Pancreas (tissue), 10 donors: ENCODE measurements around the gene METTL16. TPM values are rescaled to one million over a fixed set of nuclear protein-coding genes. Genes with fewer than 3 reads are reported as not detected.

Experiments used
- ATAC-seq, 4 donors: fragments of 200-7000 bp; cut with Tn5 transposase; one replicate each; pipeline versions ENCODE4 v1.8.0 to v1.9.1; 2020; ENCODE audit warnings: mild to moderate bottlenecking in 4 of 4, moderate library complexity in 4 of 4
- DNase-seq, 6 donors: peaks; one replicate each; pipeline ENCODE4 v3.0.0-alpha.2; 2020
- FAIRE-seq: peaks from 2 replicates; lab custom pipeline; 2012; peaks lifted over from hg19 to GRCh38; lab: Jason Lieb, UNC
- H3K27ac ChIP-seq, 4 donors: fragments of 200-600 bp; sonication (generic); 1 replicate in 3 of 4; 2 replicates in 1 of 4; pipeline versions ENCODE4 v1.5.0 to v1.8.0; 2020
- H3K27me3 ChIP-seq, 4 donors: fragments of 200-600 bp; one replicate each; pipeline ENCODE4 v1.8.0; 2021
- H3K36me3 ChIP-seq, 3 donors: fragments of 200-600 bp; sonication (generic) in 1 of 3; one replicate each; pipeline versions ENCODE4 v1.5.0 to v1.8.0; 2020 to 2021
- H3K4me1 ChIP-seq, 3 donors: fragments of 200-600 bp; one replicate each; pipeline ENCODE4 v1.8.0; 2021
- H3K4me3 ChIP-seq, 4 donors: fragments of 200-600 bp; sonication (generic) in 2 of 4; one replicate each; pipeline versions ENCODE4 v1.5.0 to v1.8.0; 2020 to 2021
- H3K9me3 ChIP-seq, 4 donors: fragments of 200-600 bp; one replicate each; pipeline ENCODE4 v1.8.0; 2021
- CTCF ChIP-seq, 4 donors: fragments of 200-600 bp; sonication (generic) in 3 of 4; IDR thresholded peaks; one replicate each; pipeline versions ENCODE4 v1.5.0 to v1.8.0; 2021; ENCODE audit warnings: antibody characterized with exemption in 4 of 4
- WGBS, 2 donors: extraction: QIAGEN DNeasy Blood & Tissue Kit; methylation state at CpG; one replicate each; pipeline ENCODE4 v1.1.7; 2013; 5-methylcytosine and 5-hydroxymethylcytosine counted together
- intact Hi-C, 3 donors: fragments of 100-400 bp; cut with DNase I; formaldehyde crosslinking; loops; one replicate each; pipeline versions ENCODE4 v1.11.1 to v1.14.2; 2022
- polyA plus RNA-seq, 2 donors: library from polyadenylated mRNA; stranded (reverse); fragments of 200-250 nt; gene quantifications; one replicate each; pipeline ENCODE4 v1.2.3, GENCODE V29; 2013
- total RNA-seq, 6 donors: library from RNA; stranded (reverse); fragmentation: NEBNext Ultra II Directional in 4 of 6; extraction: Animal tissue kit (Norgen Biotek cat#: 25700) in 4 of 6; gene quantifications; one replicate each; pipeline versions ENCODE4 v1.2.1 to v1.2.4, GENCODE V29; 2021 to 2023
- donor health status: healthy with polysubstance abuse.
- donor health status: DM: no; HTN: no; CAD: no; lungs with moderate emphysema.
- donor health status: DM: no; HTN: no; CAD: no.
- donor health status: control.
- donor health status: control.
- donor health status: Bipolar disorder and iron deficiency.
- donor health status: DM: yes; HTN: yes; CAD: no.
- donor health status: DM: no; HTN: no; CAD: no.
- donor health status: DM: no; HTN: no; CAD: no.
- donor health status: DM: yes; HTN: yes; CAD: no.

The METTL16 gene
- total and polyA plus RNA-seq, 8 donors = 9.2 to 19.6 (median 14.4) TPM

GRCh38 chr17:2423271-2423670, 88.4 kb downstream of the METTL16 start:
- Histone ChIP-seq H3K27me3 (no peaks in the 10 kb centered on the region), H3K36me3 (peaks cover 0 to 11% (median 0%) of the 10 kb centered on the region in 3 donors), H3K4me3 (no peak overlapping the region), H3K9me3 (no peaks in the 10 kb centered on the region), H3K27ac (no peak overlapping the region), H3K4me1 (peaks cover 6 to 13% (median 9%) of the 10 kb centered on the region in 3 donors)
- DNase-seq = no peak
- FAIRE-seq = no peak
- intact Hi-C loops = loop anchor here in 1 of 3 donors (10.0 kb wide), 1 partner anchor 48 kb away; no protein-coding TSS in a partner anchor
- 84 to 98% methylated on average over 6 of the region's 6 CpGs for WGBS, 2 donors
- no peak for TF ChIP-seq CTCF (IDR thresholded peaks at IDR 0.05)
- no peak for ATAC-seq

- no peaks in the 10 kb centered on the region for H3K9me3 ChIP-seq
- FAIRE-seq (no peak), ATAC-seq (peak; percentile 42 to 69 (median 64)), DNase-seq (peak in 3 of 6 donors; percentile 57 to 77 (median 74))
- WGBS, 2 donors = 44 to 46% methylated on average over 27 of the region's 27 CpGs
- no peak overlapping the region for H3K4me3 ChIP-seq
- TF ChIP-seq CTCF (IDR thresholded peaks at IDR 0.05) = peak in 1 of 4 donors; percentile 13
- H3K36me3 ChIP-seq = peaks cover 0 to 11% (median 0%) of the 10 kb centered on the region in 3 donors
- intact Hi-C loops = loop anchor here in 1 of 3 donors (10.0 kb wide), 1 partner anchor 47 kb away; no protein-coding TSS in a partner anchor
- no peak overlapping the region for H3K27ac ChIP-seq
- no peaks in the 10 kb centered on the region for H3K27me3 ChIP-seq
- H3K4me1 ChIP-seq = peaks cover 5 to 12% (median 7%) of the 10 kb centered on the region in 3 donors
Measured at GRCh38 chr17:2421315-2422147, 90.2 kb downstream of the METTL16 start.

- Histone ChIP-seq H3K27me3 (no peaks in the 10 kb centered on the region), H3K27ac (no peak overlapping the region), H3K9me3 (no peaks in the 10 kb centered on the region), H3K36me3 (peaks cover 0 to 11% (median 0%) of the 10 kb centered on the region in 3 donors), H3K4me1 (peaks cover 5 to 17% (median 7%) of the 10 kb centered on the region in 3 donors), H3K4me3 (no peak overlapping the region)
- 82 to 84% methylated on average over 12 of the region's 12 CpGs for WGBS, 2 donors
- DNase-seq (no peak), FAIRE-seq (no peak), ATAC-seq (no peak)
- intact Hi-C loops = loop anchor here in 1 of 3 donors (10.0 kb wide), 1 partner anchor 45 kb away; no protein-coding TSS in a partner anchor
- TF ChIP-seq CTCF (IDR thresholded peaks at IDR 0.05) = no peak
Measured at GRCh38 chr17:2420176-2420575, 91.5 kb downstream of the METTL16 start.

- Histone ChIP-seq H3K4me3 (no peak overlapping the region), H3K4me1 (peaks cover 5 to 17% (median 7%) of the 10 kb centered on the region in 3 donors), H3K36me3 (peaks cover 0 to 11% (median 0%) of the 10 kb centered on the region in 3 donors), H3K9me3 (no peaks in the 10 kb centered on the region), H3K27me3 (no peaks in the 10 kb centered on the region), H3K27ac (peak overlapping the region in 1 of 4 donors; percentile 73)
- no peak for FAIRE-seq
- WGBS, 2 donors = 82 to 87% methylated on average over 6 of the region's 6 CpGs
- no peak for ATAC-seq
- TF ChIP-seq CTCF (IDR thresholded peaks at IDR 0.05) = no peak
- intact Hi-C loops = loop anchor here in 1 of 3 donors (5.0 kb wide), 1 partner anchor 37 kb away; no protein-coding TSS in a partner anchor
- no peak for DNase-seq
Measured at GRCh38 chr17:2419486-2419885, 92.2 kb downstream of the METTL16 start.
